Panc1 (cell line): ENCODE measurements around the gene IDI1. TPM values are rescaled to one million over a fixed set of nuclear protein-coding genes. Genes with fewer than 3 reads are reported as not detected.

Experiments used
- ATAC-seq: fragments of 200-7000 bp; cut with Tn5 transposase; 2 replicates; pipeline ENCODE4 v1.9.1; 2020; ENCODE audit warnings: mild to moderate bottlenecking, moderate library complexity
- BruUV-seq: library from RNA; stranded (reverse); fragments of 400-500 nt; replicated peaks from 2 replicates; lab custom pipeline; 2021; lab: Mats Ljungman, UMichigan
- CTCF ChIA-PET: fragments of 300-600 bp; sonication (Branson Sonifier 250); formaldehyde crosslinking; loops from one replicate; lab custom pipeline; 2022; ENCODE audit warnings: antibody characterized with exemption; lab: Charles Lee
- POLR2A ChIA-PET: fragments of 300-600 bp; sonication (Branson Sonifier 250); formaldehyde crosslinking; loops from one replicate; lab custom pipeline; 2022; ENCODE audit warnings: antibody characterized with exemption; lab: Charles Lee
- DNase-seq: peaks from one replicate; pipeline ENCODE4 v3.0.0-alpha.2; 2010; ENCODE audit warnings: low read depth, low spot score
- H3K27ac ChIP-seq: 2 replicates; pipeline ENCODE4 v1.5.1; 2011; ENCODE audit warnings: mild to moderate bottlenecking, low read length, inconsistent platforms
- H3K27me3 ChIP-seq: fragments of 200-500 bp; sonication (Bioruptor generic); 2 replicates; pipeline ENCODE4 v1.6.0; 2014; ENCODE audit warnings: low read length, inconsistent platforms; ENCODE audit not compliant: control insufficient read depth, insufficient read depth
- H3K36me3 ChIP-seq: fragments of 200-500 bp; sonication (Bioruptor generic); 2 replicates; pipeline ENCODE4 v1.5.1; 2014; ENCODE audit warnings: inconsistent platforms, mild to moderate bottlenecking, low read length, moderate library complexity; ENCODE audit not compliant: control insufficient read depth, insufficient read depth
- H3K4me1 ChIP-seq: 2 replicates; pipeline ENCODE4 v1.5.1; 2011; ENCODE audit warnings: inconsistent platforms, mild to moderate bottlenecking, low read length, moderate library complexity; ENCODE audit not compliant: control insufficient read depth, insufficient read depth
- H3K4me3 ChIP-seq, 2 experiments: 2 replicates each; pipeline ENCODE4 v1.5.1; 2011 to 2012; ENCODE audit warnings: low read depth in 2 of 2, low read length in 2 of 2, mild to moderate bottlenecking in 2 of 2, inconsistent platforms in 1 of 2, moderate library complexity in 1 of 2
- H3K9me3 ChIP-seq: fragments of 200-500 bp; sonication (Bioruptor generic); 2 replicates; pipeline ENCODE4 v1.5.1; 2014; ENCODE audit warnings: low read depth, mild to moderate bottlenecking, inconsistent platforms, low read length, moderate library complexity; ENCODE audit not compliant: control insufficient read depth, insufficient read depth
- CTCF ChIP-seq: fragments of 450-650 bp; IDR thresholded peaks from 2 replicates; pipeline ENCODE4 v1.5.1; 2017; ENCODE audit warnings: mild to moderate bottlenecking
- POLR2AphosphoS5 ChIP-seq: IDR thresholded peaks from 2 replicates; pipeline ENCODE4 v1.6.1; 2012; ENCODE audit warnings: mild to moderate bottlenecking, low read depth, low read length, moderate library complexity
- REST ChIP-seq, 2 experiments: IDR thresholded peaks; 2 replicates each; pipeline ENCODE4 v1.6.1; 2011 to 2012; ENCODE audit warnings: low read depth in 2 of 2, control low read depth in 1 of 2, low read length in 1 of 2, mild to moderate bottlenecking in 1 of 2, moderate library complexity in 1 of 2; ENCODE audit not compliant: insufficient read depth in 1 of 2
- SIN3A ChIP-seq: IDR thresholded peaks from 2 replicates; pipeline ENCODE4 v1.6.1; 2012; ENCODE audit warnings: low read depth, mild to moderate bottlenecking, low read length, moderate library complexity, borderline replicate concordance; ENCODE audit not compliant: insufficient read depth
- TCF7L2 ChIP-seq: IDR thresholded peaks from 2 replicates; pipeline ENCODE4 v1.6.1; 2011; ENCODE audit warnings: mild to moderate bottlenecking, low read depth, low read length, inconsistent platforms
- in situ Hi-C: cut with HindIII; loops from 2 replicates; pipeline ENCODE4 v1.10.0; 2016; ENCODE audit warnings: low sequenced_read_pairs, low pct_unique_long_range_greater_than_20kb
- intact Hi-C: fragments of 100-400 bp; cut with micrococcal nuclease; formaldehyde crosslinking; loops from one replicate; pipeline ENCODE4 v1.10.0; 2022; ENCODE audit not compliant: unreplicated experiment
- total RNA-seq: library from RNA; stranded (reverse); gene quantifications from one replicate; pipeline ENCODE4 v1.2.1, GENCODE V29; 2021; ENCODE audit not compliant: unreplicated experiment

The IDI1 gene
- total RNA-seq, 1 experiment from 2014 or later, result 47.9 TPM

GRCh38 chr10:1056326-1057105 lies 7.6 kb upstream of the IDI1 start, which contains the start of gene WDR37:
WDR37 (plus strand) TSS chr10:1056385; CDS start chr10:1072156, 15,771 bp downstream.
- Histone ChIP-seq H3K4me1 (peaks cover 16% of the 10 kb centered on the region), H3K27ac (peak within 1 kb of the TSS; percentile 93), H3K36me3 (peaks cover 2% of the 10 kb centered on the region; the same call in 1 of the 2 replicates), H3K9me3 (no peaks in the 10 kb centered on the region), H3K4me3 (peak within 1 kb of the TSS; percentile 88 to 95), H3K27me3 (no peaks in the 10 kb centered on the region)
- peak; percentile 98 for ATAC-seq
- BruUV-seq, result no TSS peak
- ChIA-PET CTCF (no interaction called here), POLR2A (no interaction called here)
- intact Hi-C loops, result no loop called here
- in situ Hi-C loops, result no loop called here
- DNase-seq, result no peak
- peak; percentile 63; the same call in 1 of the 2 replicates for TF ChIP-seq POLR2AphosphoS5
- TF ChIP-seq SIN3A, result peak; percentile 88; the same call in 1 of the 2 replicates
- TF ChIP-seq REST (IDR thresholded peaks at IDR 0.05; ENCODE audit: insufficient read depth in 1 of 2, low read depth in 2 of 2, low read length in 1 of 2), result no peak

GRCh38 chr10:1054684-1055083 lies 5.8 kb upstream of the IDI1 start:
- intact Hi-C loops (no loop called here), in situ Hi-C loops (no loop called here)
- DNase-seq, result no peak
- H3K9me3 ChIP-seq, result no peaks in the 10 kb centered on the region
- H3K27me3 ChIP-seq, result no peaks in the 10 kb centered on the region
- CTCF ChIA-PET, result no interaction called here
- peak overlapping the region; percentile 88 to 95 for H3K4me3 ChIP-seq
- H3K27ac ChIP-seq, result peak overlapping the region; percentile 93; the same call in 1 of the 2 replicates
- peaks cover 27% of the 10 kb centered on the region for H3K4me1 ChIP-seq
- TF ChIP-seq REST (IDR thresholded peaks at IDR 0.05; ENCODE audit: insufficient read depth in 1 of 2, low read depth in 2 of 2, low read length in 1 of 2) (no peak), SIN3A (no peak), TCF7L2 (no peak), CTCF (no peak), POLR2AphosphoS5 (no peak)
- peaks cover 6% of the 10 kb centered on the region for H3K36me3 ChIP-seq
- POLR2A ChIA-PET, result no interaction called here
- ATAC-seq, result no peak
- no TSS peak for BruUV-seq
